GM19372 (cell line): ENCODE data around the gene H1-8.

Experiments used
- ATAC-seq: cut with Tn5 transposase; IDR thresholded peaks from one replicate; pipeline ENCODE4 v1.9.1; 2021; ENCODE audit warnings: mild to moderate bottlenecking, low read depth, moderate library complexity; ENCODE audit not compliant: unreplicated experiment

Gene H1-8

GRCh38 chr3:129567939-129568338 lies 25.0 kb downstream of the H1-8 start:
- no peak for ATAC-seq

GRCh38 chr3:129569856-129570255 lies 26.9 kb downstream of the H1-8 start:
- no peak for ATAC-seq

- ATAC-seq: no peak
These were observed 28.9 kb downstream of the H1-8 start for GRCh38 chr3:129571605-129572547.

GRCh38 chr3:129572603-129573002 lies 29.6 kb downstream of the H1-8 start:
- no peak for ATAC-seq

GRCh38 chr3:129573493-129573892 lies 30.5 kb downstream of the H1-8 start:
- ATAC-seq: no peak

GRCh38 chr3:129574206-129574605 lies 31.2 kb downstream of the H1-8 start:
- ATAC-seq: no peak

GRCh38 chr3:129575233-129575996 lies 32.4 kb downstream of the H1-8 start:
- no peak for ATAC-seq

GRCh38 chr3:129575997-129576384 lies 33.0 kb downstream of the H1-8 start:
- no peak for ATAC-seq

GRCh38 chr3:129576514-129577352 lies 33.8 kb downstream of the H1-8 start:
- peak; percentile 44 for ATAC-seq

GRCh38 chr3:129577366-129577765 lies 34.4 kb downstream of the H1-8 start:
- ATAC-seq: no peak

- ATAC-seq: peak; percentile 71
These were observed 35.2 kb downstream of the H1-8 start for GRCh38 chr3:129577925-129578786.

- ATAC-seq: no peak
These were observed 37.0 kb downstream of the H1-8 start for GRCh38 chr3:129579991-129580390.

GRCh38 chr3:129581623-129582022 lies 38.6 kb downstream of the H1-8 start:
- no peak for ATAC-seq

- ATAC-seq: no peak
These were observed 39.8 kb downstream of the H1-8 start for GRCh38 chr3:129582799-129583198.

GRCh38 chr3:129583289-129583688 lies 40.3 kb downstream of the H1-8 start:
- no peak for ATAC-seq

- ATAC-seq: no peak
These were observed 41.7 kb downstream of the H1-8 start for GRCh38 chr3:129584631-129585030.

- ATAC-seq: no peak
These were observed 43.1 kb downstream of the H1-8 start for GRCh38 chr3:129585949-129586657.

GRCh38 chr3:129586746-129587430 lies 43.9 kb downstream of the H1-8 start:
- ATAC-seq: no peak
